Ovary (tissue), 9 donors: ENCODE results near the gene GCNT4. TPM values are rescaled to one million over a fixed set of nuclear protein-coding genes. Genes with fewer than 3 reads are reported as not detected.

Experiments used
- DNase-seq, 5 donors: peaks; one replicate each; pipeline ENCODE4 v3.0.0-alpha.2; 2019 to 2020
- H3K27ac ChIP-seq, 2 donors: fragments of 200-600 bp; one replicate each; pipeline versions ENCODE4 v1.5.1 to v1.8.0; 2019 to 2022
- H3K27me3 ChIP-seq: fragments of 200-600 bp; one replicate; pipeline ENCODE4 v1.8.0; 2022
- H3K36me3 ChIP-seq: fragments of 200-600 bp; sonication (generic); one replicate; pipeline ENCODE4 v1.5.1; 2019
- H3K4me1 ChIP-seq: one replicate; pipeline ENCODE4 v1.8.1; 2013; ENCODE audit warnings: mild to moderate bottlenecking, moderate library complexity; ENCODE audit not compliant: insufficient read depth
- H3K4me3 ChIP-seq: fragments of 200-600 bp; sonication (generic); one replicate; pipeline ENCODE4 v1.5.1; 2017
- H3K9me3 ChIP-seq, 2 donors: fragments of 200-600 bp in 1 of 2; sonication (generic) in 1 of 2; one replicate each; pipeline versions ENCODE4 v1.5.1 to v1.8.1; 2013 to 2019; ENCODE audit warnings: mild to moderate bottlenecking in 1 of 2, moderate library complexity in 1 of 2
- EP300 ChIP-seq: sonication (generic); formaldehyde crosslinking; IDR thresholded peaks from one replicate; pipeline ENCODE4 v1.6.1; 2017; ENCODE audit warnings: antibody characterized with exemption
- POLR2A ChIP-seq: fragments of 450-650 bp; IDR thresholded peaks from one replicate; pipeline ENCODE4 v1.6.1; 2017; ENCODE audit warnings: antibody characterized with exemption, mild to moderate bottlenecking, moderate library complexity
- WGBS, 3 donors: extraction: QIAGEN DNeasy Blood & Tissue Kit in 1 of 3; methylation state at CpG; one replicate each; pipeline versions ENCODE4 v1.1.5 to v1.1.7; 2013 to 2017; 5-methylcytosine and 5-hydroxymethylcytosine counted together
- intact Hi-C, 4 donors: fragments of 100-400 bp; cut with DNase I; formaldehyde crosslinking; loops; one replicate each; pipeline versions ENCODE4 v1.11.0 to v1.15.1; 2022 to 2023
- polyA plus RNA-seq, 2 donors: library from polyadenylated mRNA; stranded (reverse); fragments of 200-250 nt in 1 of 2; fragments of 350-450 nt in 1 of 2; fragmentation: Illumina TruSeq in 1 of 2; extraction: RNeasy Lipid Tissue Mini Kit (QIAGEN cat#74804) in 1 of 2; gene quantifications; one replicate each; pipeline ENCODE4 v1.2.3, GENCODE V29; 2013 to 2014
- total RNA-seq, 7 donors: library from RNA; depleted of rRNA in 2 of 7; stranded (reverse); fragments of >200 nt in 2 of 7; fragmentation: NEBNext Ultra II Directional in 3 of 7; extraction: Animal tissue kit (Norgen Biotek cat#: 25700) in 3 of 7; gene quantifications; one replicate each; pipeline versions ENCODE4 v1.1.0 to v1.2.4, GENCODE V29; 2016 to 2023
- TF ChIP-seq, protein P1 (sequence below), 3 donors: fragments of 450-650 bp in 2 of 3; fragments of 200-600 bp in 1 of 3; IDR thresholded peaks; one replicate each; pipeline versions ENCODE4 v1.5.1 to v1.8.0; 2016 to 2022; ENCODE audit warnings: antibody characterized with exemption in 3 of 3, mild to moderate bottlenecking in 1 of 3
- donor health status: DM: no; HTN: no; CAD: no; lungs with moderate emphysema.
- donor health status: DM: no; HTN: no; CAD: no.
- donor health status: Bipolar disorder and iron deficiency.
- donor health status: DM: yes; HTN: yes; CAD: no.
- donor health status: DM: no; HTN: no; CAD: no.
- donor health status: DM: yes; HTN: yes; CAD: no.

GCNT4 gene
- total and polyA plus RNA-seq, 9 donors = 0.95 to 3.2 (median 1.9) TPM

- no peaks in the 10 kb centered on the region for H3K27me3 ChIP-seq
- no peak overlapping the region for H3K4me3 ChIP-seq
- H3K9me3 ChIP-seq = no peaks in the 10 kb centered on the region
- H3K4me1 ChIP-seq = no peaks in the 10 kb centered on the region
- WGBS, 3 donors = 79 to 82% (median 80%) methylated on average over 7 of the region's 7 CpGs
- TF ChIP-seq, protein P1, sequence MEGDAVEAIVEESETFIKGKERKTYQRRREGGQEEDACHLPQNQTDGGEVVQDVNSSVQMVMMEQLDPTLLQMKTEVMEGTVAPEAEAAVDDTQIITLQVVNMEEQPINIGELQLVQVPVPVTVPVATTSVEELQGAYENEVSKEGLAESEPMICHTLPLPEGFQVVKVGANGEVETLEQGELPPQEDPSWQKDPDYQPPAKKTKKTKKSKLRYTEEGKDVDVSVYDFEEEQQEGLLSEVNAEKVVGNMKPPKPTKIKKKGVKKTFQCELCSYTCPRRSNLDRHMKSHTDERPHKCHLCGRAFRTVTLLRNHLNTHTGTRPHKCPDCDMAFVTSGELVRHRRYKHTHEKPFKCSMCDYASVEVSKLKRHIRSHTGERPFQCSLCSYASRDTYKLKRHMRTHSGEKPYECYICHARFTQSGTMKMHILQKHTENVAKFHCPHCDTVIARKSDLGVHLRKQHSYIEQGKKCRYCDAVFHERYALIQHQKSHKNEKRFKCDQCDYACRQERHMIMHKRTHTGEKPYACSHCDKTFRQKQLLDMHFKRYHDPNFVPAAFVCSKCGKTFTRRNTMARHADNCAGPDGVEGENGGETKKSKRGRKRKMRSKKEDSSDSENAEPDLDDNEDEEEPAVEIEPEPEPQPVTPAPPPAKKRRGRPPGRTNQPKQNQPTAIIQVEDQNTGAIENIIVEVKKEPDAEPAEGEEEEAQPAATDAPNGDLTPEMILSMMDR (IDR thresholded peaks at IDR 0.05) = no peak
- TF ChIP-seq POLR2A (no peak), EP300 (no peak)
- no peak for DNase-seq
- intact Hi-C loops = no loop called here
- no peak overlapping the region for H3K27ac ChIP-seq
- no peaks in the 10 kb centered on the region for H3K36me3 ChIP-seq
Measured at GRCh38 chr5:75018805-75019587, 33.4 kb downstream of the GCNT4 start.

GRCh38 chr5:75017971-75018370, 34.4 kb downstream of the GCNT4 start:
- no peak for TF ChIP-seq POLR2A
- no peak for TF ChIP-seq EP300
- TF ChIP-seq, protein P1 (IDR thresholded peaks at IDR 0.05) = no peak
- no peak overlapping the region for H3K4me3 ChIP-seq
- WGBS, 3 donors = 57 to 60% (median 59%) methylated on average over 5 of the region's 5 CpGs
- no peaks in the 10 kb centered on the region for H3K27me3 ChIP-seq
- DNase-seq = no peak
- no peak overlapping the region for H3K27ac ChIP-seq
- intact Hi-C loops = no loop called here
- no peaks in the 10 kb centered on the region for H3K4me1 ChIP-seq
- no peaks in the 10 kb centered on the region for H3K9me3 ChIP-seq
- no peaks in the 10 kb centered on the region for H3K36me3 ChIP-seq

DNA sequence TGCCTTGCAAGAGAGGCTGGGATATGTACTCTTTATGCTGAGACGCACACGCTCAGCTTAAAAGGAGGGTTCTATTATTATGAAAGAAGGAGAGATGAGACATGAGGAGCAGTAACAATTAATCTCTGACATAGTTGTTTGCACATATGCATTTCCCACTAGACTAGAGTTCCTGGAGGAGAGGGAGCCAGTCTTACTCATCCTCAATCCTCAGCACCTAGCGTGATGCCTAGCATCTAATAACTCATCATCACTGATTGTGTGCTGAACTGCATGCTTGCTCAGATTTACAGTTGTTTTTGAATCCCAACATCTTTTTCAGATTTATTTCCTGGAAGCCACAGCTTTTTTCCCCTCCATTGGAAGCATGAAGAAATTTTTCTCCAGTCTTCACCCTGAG, 35.5 kb downstream of the GCNT4 start:
- Histone ChIP-seq H3K9me3 (no peaks in the 10 kb centered on the region), H3K4me3 (no peak overlapping the region), H3K27ac (no peak overlapping the region), H3K27me3 (no peaks in the 10 kb centered on the region), H3K36me3 (no peaks in the 10 kb centered on the region), H3K4me1 (no peaks in the 10 kb centered on the region)
- intact Hi-C loops = no loop called here
- no peak for TF ChIP-seq POLR2A
- no peak for TF ChIP-seq EP300
- TF ChIP-seq, protein P1 (IDR thresholded peaks at IDR 0.05) = no peak
- 87 to 88% (median 88%) methylated on average over 3 of the region's 3 CpGs for WGBS, 3 donors
- no peak for DNase-seq

GRCh38 chr5:75012748-75013147, 39.6 kb downstream of the GCNT4 start:
- Histone ChIP-seq H3K36me3 (no peaks in the 10 kb centered on the region), H3K9me3 (no peaks in the 10 kb centered on the region), H3K4me3 (no peak overlapping the region), H3K4me1 (no peaks in the 10 kb centered on the region), H3K27ac (no peak overlapping the region), H3K27me3 (no peaks in the 10 kb centered on the region)
- intact Hi-C loops = no loop called here
- TF ChIP-seq, protein P1 (IDR thresholded peaks at IDR 0.05) = no peak
- TF ChIP-seq EP300 (no peak), POLR2A (no peak)
- DNase-seq = no peak
- 98 to 100% (median 100%) methylated on average over 1 of the region's 1 CpG for WGBS, 3 donors
